H1 (cell line): ENCODE measurements around the gene BLCAP. TPM values are rescaled to one million over a fixed set of nuclear protein-coding genes. Genes with fewer than 3 reads are reported as not detected.
"Not testable (repeated sequence)": the region's sequence is repeated elsewhere in the genome, so short reads cannot be mapped to it uniquely, and the experiment has no call there.

Experiments used
- CTCF ChIA-PET: fragments of 300-600 bp; sonication (Branson Sonifier 250); formaldehyde crosslinking; loops from one replicate; lab custom pipeline; 2021; ENCODE audit not compliant: partially characterized antibody; lab: Charles Lee
- POLR2A ChIA-PET: fragments of 300-600 bp; sonication (Branson Sonifier 250); formaldehyde crosslinking; loops from one replicate; lab custom pipeline; 2021; ENCODE audit warnings: inconsistent platforms; ENCODE audit not compliant: partially characterized antibody; lab: Charles Lee
- DNase-seq, 2 experiments: peaks; one replicate each; pipeline versions ENCODE4 v3.0.0 to v3.0.0-alpha.2; 2010 to 2022; ENCODE audit warnings: low spot score in 2 of 2, low read depth in 1 of 2, mixed read lengths in 1 of 2
- FAIRE-seq: peaks from 2 replicates; lab custom pipeline; 2011; peaks lifted over from hg19 to GRCh38; lab: Jason Lieb, UNC
- H2AFZ ChIP-seq: 2 replicates; pipeline ENCODE4 v1.8.1; 2012; ENCODE audit warnings: low read length, inconsistent platforms
- H2AK5ac ChIP-seq: 2 replicates; pipeline ENCODE4 v1.6.1; 2013; ENCODE audit warnings: low read depth, low read length
- H2BK120ac ChIP-seq: replicated peaks from 2 replicates; pipeline ENCODE3; 2013; ENCODE audit warnings: low read depth, low read length, inconsistent platforms
- H2BK12ac ChIP-seq: 2 replicates; pipeline ENCODE4 v1.6.1; 2013; ENCODE audit warnings: low read depth, low read length
- H2BK15ac ChIP-seq: 2 replicates; pipeline ENCODE4 v1.6.1; 2013; ENCODE audit warnings: low read length
- H2BK20ac ChIP-seq: 2 replicates; pipeline ENCODE4 v1.6.1; 2013; ENCODE audit warnings: low read length
- H2BK5ac ChIP-seq: 2 replicates; pipeline ENCODE4 v1.6.1; 2013; ENCODE audit warnings: low read depth, low read length
- H3K14ac ChIP-seq: 2 replicates; pipeline ENCODE4 v1.6.1; 2013; ENCODE audit warnings: inconsistent platforms; ENCODE audit not compliant: insufficient read length
- H3K18ac ChIP-seq: 2 replicates; pipeline ENCODE4 v1.6.1; 2013; ENCODE audit warnings: low read length; ENCODE audit errors: extremely low read depth
- H3K23ac ChIP-seq: 2 replicates; pipeline ENCODE4 v1.6.1; 2013; ENCODE audit warnings: inconsistent platforms; ENCODE audit not compliant: insufficient read length
- H3K23me2 ChIP-seq: 2 replicates; pipeline ENCODE4 v1.6.1; 2013; ENCODE audit warnings: low read depth, low read length
- H3K27ac ChIP-seq: 2 replicates; pipeline ENCODE4 v1.6.1; 2011; ENCODE audit warnings: low read depth, low read length, inconsistent platforms
- H3K27me3 ChIP-seq, 4 experiments: replicated peaks in 1 of 4; 1 replicate in 1 of 4; 2 replicates in 3 of 4; pipeline versions ENCODE4 v1.6.1 to v1.8.1; 2011 to 2013; ENCODE audit warnings: low read length in 3 of 4, mild to moderate bottlenecking in 3 of 4, inconsistent platforms in 2 of 4, mixed read lengths in 2 of 4, moderate library complexity in 1 of 4; ENCODE audit not compliant: control insufficient read depth in 3 of 4, insufficient read depth in 3 of 4; ENCODE audit errors: extremely low read depth in 1 of 4
- H3K36me3 ChIP-seq, 4 experiments: 2 replicates each; pipeline versions ENCODE4 v1.6.1 to v1.8.1; 2011 to 2013; ENCODE audit warnings: mild to moderate bottlenecking in 4 of 4, low read length in 3 of 4, moderate library complexity in 2 of 4, control low read depth in 1 of 4, inconsistent platforms in 1 of 4; ENCODE audit not compliant: insufficient read depth in 4 of 4, control insufficient read depth in 2 of 4
- H3K4ac ChIP-seq: replicated peaks from 2 replicates; pipeline ENCODE3; 2013; ENCODE audit warnings: low read length, low read depth, mixed read lengths, inconsistent platforms; ENCODE audit not compliant: insufficient read length
- H3K4me1 ChIP-seq, 4 experiments: replicated peaks in 1 of 4; 1 replicate in 1 of 4; 2 replicates in 3 of 4; pipeline versions ENCODE4 v1.6.1 to v1.8.1; 2011 to 2013; ENCODE audit warnings: low read length in 3 of 4, inconsistent platforms in 2 of 4, mixed read lengths in 1 of 4; ENCODE audit not compliant: insufficient read depth in 4 of 4, control insufficient read depth in 3 of 4
- H3K4me2 ChIP-seq, 2 experiments: 2 replicates each; pipeline versions ENCODE4 v1.6.1 to v1.8.1; 2011 to 2013; ENCODE audit warnings: low read depth in 2 of 2, low read length in 2 of 2, control low read depth in 1 of 2, inconsistent platforms in 1 of 2, mild to moderate bottlenecking in 1 of 2; ENCODE audit not compliant: insufficient read depth in 1 of 2
- H3K4me3 ChIP-seq, 4 experiments: fragments of 200-600, 300-600 bp in 1 of 4; sonication (generic), shearing (Covaris generic), sonication (Bioruptor Twin) in 1 of 4; 2 replicates each; pipeline versions ENCODE4 v1.5.1 to v1.8.1; 2011 to 2016; ENCODE audit warnings: low read length in 4 of 4, low read depth in 3 of 4, control low read depth in 2 of 4, inconsistent platforms in 2 of 4, mild to moderate bottlenecking in 2 of 4, mixed read lengths in 1 of 4, moderate library complexity in 1 of 4; ENCODE audit not compliant: insufficient read depth in 2 of 4; ENCODE audit errors: extremely low read depth in 1 of 4
- H3K56ac ChIP-seq: replicated peaks from 2 replicates; pipeline ENCODE3; 2013; ENCODE audit warnings: low read depth, mild to moderate bottlenecking, mixed read lengths, low read length, inconsistent platforms; ENCODE audit not compliant: insufficient read length
- H3K79me1 ChIP-seq: 2 replicates; pipeline ENCODE4 v1.6.1; 2013; ENCODE audit warnings: low read depth, low read length, control low read depth
- H3K79me2 ChIP-seq, 2 experiments: 2 replicates each; pipeline versions ENCODE4 v1.6.1 to v1.8.1; 2012 to 2013; ENCODE audit warnings: low read length in 2 of 2, mild to moderate bottlenecking in 2 of 2, inconsistent platforms in 1 of 2; ENCODE audit not compliant: insufficient read depth in 2 of 2, control insufficient read depth in 1 of 2
- H3K9ac ChIP-seq, 4 experiments: replicated peaks in 1 of 4; 1 replicate in 1 of 4; 2 replicates in 3 of 4; pipeline versions ENCODE4 v1.6.1 to v1.8.1; 2011 to 2013; ENCODE audit warnings: low read depth in 3 of 4, low read length in 3 of 4, control low read depth in 2 of 4, mild to moderate bottlenecking in 2 of 4, moderate library complexity in 2 of 4, inconsistent platforms in 1 of 4; ENCODE audit errors: extremely low read depth in 1 of 4
- H3K9me3 ChIP-seq, 2 experiments: 2 replicates each; pipeline versions ENCODE4 v1.6.1 to v1.8.1; 2012 to 2013; ENCODE audit warnings: mild to moderate bottlenecking in 2 of 2, moderate library complexity in 2 of 2, control low read depth in 1 of 2, inconsistent platforms in 1 of 2, low read depth in 1 of 2, low read length in 1 of 2, mixed read lengths in 1 of 2; ENCODE audit not compliant: insufficient read depth in 2 of 2
- H4K20me1 ChIP-seq, 2 experiments: replicated peaks in 1 of 2; 2 replicates each; pipeline versions ENCODE3 to v1.8.1; 2011 to 2013; ENCODE audit warnings: inconsistent platforms in 2 of 2, low read length in 2 of 2, mild to moderate bottlenecking in 1 of 2; ENCODE audit not compliant: insufficient read depth in 2 of 2, control insufficient read depth in 1 of 2
- H4K5ac ChIP-seq: 2 replicates; pipeline ENCODE4 v1.6.1; 2013; ENCODE audit warnings: low read length, low read depth, mixed read lengths, inconsistent platforms; ENCODE audit not compliant: insufficient read length
- H4K8ac ChIP-seq: 2 replicates; pipeline ENCODE4 v1.8.0; 2013; ENCODE audit warnings: mild to moderate bottlenecking, moderate library complexity, low read length, inconsistent platforms; ENCODE audit not compliant: insufficient read depth; ENCODE audit errors: extremely low read depth
- H4K91ac ChIP-seq: replicated peaks from 2 replicates; pipeline ENCODE3; 2013; ENCODE audit warnings: low read length, mixed read lengths, inconsistent platforms; ENCODE audit not compliant: insufficient read length
- CTBP2 ChIP-seq: IDR thresholded peaks from 2 replicates; pipeline ENCODE4 v1.7.0; 2011; ENCODE audit warnings: borderline replicate concordance, mild to moderate bottlenecking, moderate library complexity, mixed read lengths, low read length; ENCODE audit not compliant: insufficient read depth, insufficient read length
- RXRA ChIP-seq: IDR thresholded peaks from 2 replicates; pipeline ENCODE4 v1.6.1; 2011; ENCODE audit warnings: low read depth, mild to moderate bottlenecking, low read length, moderate library complexity; ENCODE audit not compliant: insufficient read depth
- SAP30 ChIP-seq: fragments of 300-600 bp; sonication (generic); IDR thresholded peaks from 2 replicates; pipeline ENCODE4 v1.7.1; 2012; ENCODE audit warnings: low read length, moderate library complexity, mild to moderate bottlenecking, inconsistent platforms; ENCODE audit not compliant: insufficient read depth, insufficient replicate concordance
- SIRT6 ChIP-seq: IDR thresholded peaks from one replicate; pipeline ENCODE4 v1.7.1; 2012; ENCODE audit warnings: low read length, inconsistent platforms
- SIX5 ChIP-seq: IDR thresholded peaks from 2 replicates; pipeline ENCODE4 v1.6.1; 2011; ENCODE audit warnings: mild to moderate bottlenecking, low read depth, low read length
- WGBS, 2 experiments: shearing (Covaris generic) in 1 of 2; methylation state at CpG; one replicate each; pipeline versions ENCODE4 v1.1.6 to v1.1.7; 2013 to 2015; ENCODE audit warnings: low lambda C conversion rate in 2 of 2, mixed read lengths in 2 of 2, inconsistent platforms in 1 of 2, low coverage in 1 of 2, missing lambda C conversion rate in 1 of 2; ENCODE audit not compliant: insufficient replicate concordance in 2 of 2, insufficient coverage in 1 of 2, insufficient read length in 1 of 2; ENCODE audit errors: extremely low coverage in 1 of 2, missing lambda C conversion rate in 1 of 2; 5-methylcytosine and 5-hydroxymethylcytosine counted together
- polyA plus RNA-seq, 7 experiments: library from polyadenylated mRNA; depleted of rRNA in 3 of 7; stranded (reverse) in 5 of 7; unstranded in 2 of 7; fragments of >200 nt in 5 of 7; fragments of 200-250 nt in 2 of 7; gene quantifications; 1 replicate in 5 of 7; 2 replicates in 1 of 7; 4 replicates in 1 of 7; pipeline versions ENCODE4 v1.2.1 to v1.2.3, GENCODE V29; 2011 to 2013; ENCODE audit warnings: missing spikeins in 2 of 7, mixed read lengths in 2 of 7
- total RNA-seq: library from RNA; stranded (reverse); fragmentation: NEBNext Ultra II Directional; extraction: Animal tissue kit (Norgen Biotek cat#: 25700); gene quantifications from 2 replicates; pipeline ENCODE4 v1.2.1, GENCODE V29; 2021

BLCAP gene
- total and polyA plus RNA-seq, 2 of the 8 experiments (the other 6 are each of a cell fraction or from before 2014, with no cell fraction given), result 60.3 to 72.2 TPM

- TF ChIP-seq CTBP2 (no peak), SAP30 (no peak), RXRA (no peak), SIRT6 (no peak), SIX5 (no peak)
Measured at GRCh38 chr20:37556538-37556937, 28.9 kb upstream of the BLCAP start (continued).

DNA sequence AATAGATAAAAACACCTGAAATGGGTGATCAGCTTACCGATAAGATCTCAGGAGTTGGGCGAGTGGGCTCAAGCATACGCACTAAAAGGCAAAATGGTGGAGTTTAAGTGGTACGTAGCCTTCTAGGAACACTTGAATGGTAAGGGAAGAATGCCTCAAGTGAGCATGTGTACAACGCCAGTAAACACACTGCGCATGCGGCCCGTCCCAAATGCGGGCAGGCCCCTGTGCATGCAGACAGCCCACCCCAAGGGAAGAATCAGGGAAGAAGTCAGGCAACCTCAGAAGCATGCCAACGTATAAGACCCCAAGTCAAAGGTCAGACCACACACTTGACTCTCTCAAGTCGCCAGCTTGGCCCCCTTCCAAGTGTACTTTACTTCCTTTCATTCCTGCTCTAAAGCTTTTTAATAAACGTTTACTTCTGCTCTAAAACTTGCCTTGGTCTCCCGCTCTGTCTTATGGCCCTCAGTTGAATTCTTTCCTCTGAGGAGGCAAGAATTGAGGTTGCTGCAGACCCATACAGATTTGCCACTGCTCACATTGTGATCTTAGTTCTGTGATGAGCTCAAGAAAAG, 27.1 kb upstream of the BLCAP start:
- FAIRE-seq, H4K8ac ChIP-seq, H3K27ac ChIP-seq, H3K9me3 ChIP-seq, H3K4me3 ChIP-seq, H4K91ac ChIP-seq, H4K20me1 ChIP-seq, H2AFZ ChIP-seq, H2BK15ac ChIP-seq, H3K18ac ChIP-seq, H2BK5ac ChIP-seq, H3K27me3 ChIP-seq, H3K79me2 ChIP-seq, H3K4me2 ChIP-seq, H3K56ac ChIP-seq, H2AK5ac ChIP-seq, H3K36me3 ChIP-seq, H3K23ac ChIP-seq, H3K79me1 ChIP-seq, H2BK12ac ChIP-seq, H3K4me1 ChIP-seq, H2BK20ac ChIP-seq, H4K5ac ChIP-seq, H3K4ac ChIP-seq, DNase-seq, H3K9ac ChIP-seq, H3K23me2 ChIP-seq, H3K14ac ChIP-seq, H2BK120ac ChIP-seq: not testable (repeated sequence)
- CTCF ChIA-PET, result interaction anchor here (0.6 to 3.0 kb wide), 6 partner anchors 10 to 235 kb away, joined by 3 to 21 read pairs (median 3); no protein-coding TSS in a partner anchor
- 92% methylated on average over 13 of the region's 13 CpGs; no CpG with 5 or more reads in 1 of the 2 experiments for WGBS, 2 experiments
- POLR2A ChIA-PET, result interaction anchor here (1.0 kb wide), 1 partner anchor 11 kb away, joined by 3 read pairs; no protein-coding TSS in a partner anchor
